ENCODE results near the gene DHRSX.

GRCh38 chrX:2499507-2499906 lies 1.3 kb downstream of the DHRSX start:
- no peak for TF ChIP-seq CTCF (conservative IDR thresholded peaks at IDR 0.05 in 1 of 2, IDR thresholded peaks at IDR 0.05 in 1 of 2; ENCODE audit: extremely low read depth in 1 of 2, insufficient read depth in 1 of 2, low read depth in 1 of 2, low read length in 2 of 2)
- TF ChIP-seq EZH2 (IDR thresholded peaks at IDR 0.05; ENCODE audit: borderline replicate concordance, low read length) = no peak
